Esophagus muscularis mucosa (tissue), 4 donors: ENCODE results near the gene HBA2. TPM values are rescaled to one million over a fixed set of nuclear protein-coding genes. Genes with fewer than 3 reads are reported as not detected.

ENCODE experiments used
- DNase-seq: peaks from one replicate; pipeline ENCODE4 v3.0.0-alpha.2; 2017; ENCODE audit errors: extremely low spot score
- H3K27ac ChIP-seq, 4 donors: fragments of 200-600 bp; sonication (generic); replicated peaks in 1 of 4; 1 replicate in 3 of 4; 2 replicates in 1 of 4; pipeline ENCODE4 v1.5.1; 2016 to 2019; ENCODE audit warnings: mild to moderate bottlenecking in 1 of 4
- H3K27me3 ChIP-seq, 4 donors: fragments of 200-600 bp; sonication (generic); one replicate each; pipeline versions ENCODE4 v1.5.1 to v1.6.0; 2016 to 2019
- H3K36me3 ChIP-seq, 4 donors: fragments of 200-600 bp; sonication (generic); one replicate each; pipeline ENCODE4 v1.5.1; 2016 to 2019
- H3K4me1 ChIP-seq, 4 donors: fragments of 200-600 bp; sonication (generic); one replicate each; pipeline ENCODE4 v1.5.1; 2016 to 2019
- H3K4me3 ChIP-seq, 4 donors: fragments of 200-600 bp; sonication (generic); 1 replicate in 2 of 4; 2 replicates in 2 of 4; pipeline ENCODE4 v1.5.1; 2016 to 2019; ENCODE audit warnings: mild to moderate bottlenecking in 4 of 4, moderate library complexity in 1 of 4
- H3K9me3 ChIP-seq, 4 donors: fragments of 200-600 bp; sonication (generic); 1 replicate in 3 of 4; 2 replicates in 1 of 4; pipeline ENCODE4 v1.5.1; 2016 to 2019
- CTCF ChIP-seq, 3 experiments: fragments of 200-600 bp in 2 of 3; fragments of 450-650 bp in 1 of 3; sonication (generic) in 2 of 3; IDR thresholded peaks; one replicate each; pipeline ENCODE4 v1.5.1; 2017 to 2019; ENCODE audit warnings: antibody characterized with exemption in 3 of 3, mild to moderate bottlenecking in 2 of 3, moderate library complexity in 1 of 3
- EP300 ChIP-seq: sonication (generic); formaldehyde crosslinking; IDR thresholded peaks from one replicate; pipeline ENCODE4 v1.6.1; 2017; ENCODE audit warnings: antibody characterized with exemption
- POLR2A ChIP-seq: fragments of 450-650 bp; IDR thresholded peaks from one replicate; pipeline ENCODE4 v1.6.1; 2017; ENCODE audit warnings: antibody characterized with exemption, moderate library complexity, mild to moderate bottlenecking, low read depth
- POLR2AphosphoS5 ChIP-seq, 2 donors: sonication (generic); formaldehyde crosslinking; IDR thresholded peaks; one replicate each; pipeline ENCODE4 v1.6.1; 2017; ENCODE audit warnings: antibody characterized with exemption in 2 of 2
- WGBS: methylation state at CpG from one replicate; pipeline ENCODE4 v1.1.5; 2018; 5-methylcytosine and 5-hydroxymethylcytosine counted together
- intact Hi-C: fragments of 100-400 bp; cut with DNase I; formaldehyde crosslinking; loops from one replicate; pipeline ENCODE4 v1.15.1; 2023
- total RNA-seq, 4 donors: library from RNA; depleted of rRNA; stranded (reverse); fragments of >200 nt; gene quantifications; one replicate each; pipeline versions ENCODE4 v1.1.0 to v1.2.1, GENCODE V29; 2016

HBA2 gene
- total RNA-seq, 4 donors from 2014 or later: 1.7 to 1,686 (median 156) TPM

DNA sequence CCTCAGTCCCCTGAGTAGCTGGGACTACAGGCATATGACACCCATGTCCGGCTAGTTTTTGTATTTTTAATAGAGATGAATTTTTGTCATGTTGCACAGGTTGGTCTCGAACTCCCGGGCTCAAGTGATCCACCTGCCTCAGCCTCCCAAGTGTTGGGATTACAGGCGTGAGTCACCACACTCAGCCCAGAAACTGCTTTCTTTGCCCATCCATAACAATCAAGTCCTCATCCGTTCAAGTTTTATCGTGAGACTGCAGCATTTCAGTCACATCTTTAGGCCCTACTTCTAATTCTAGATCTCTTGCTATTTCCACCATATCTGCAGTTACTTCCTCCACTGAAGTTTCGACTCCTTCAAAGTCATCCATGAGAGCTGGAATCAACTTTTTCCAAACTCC lies 40.6 kb upstream of the HBA2 start:
- Histone ChIP-seq H3K36me3 (peaks cover 0 to 13% (median 2%) of the 10 kb centered on the region in 4 donors), H3K27me3 (no peaks in the 10 kb centered on the region), H3K27ac (no peak overlapping the region), H3K4me3 (no peak overlapping the region), H3K9me3 (no peaks in the 10 kb centered on the region), H3K4me1 (peaks cover 0 to 2% (median 1%) of the 10 kb centered on the region in 4 donors)
- WGBS: 96% methylated on average over 7 of the region's 7 CpGs
- TF ChIP-seq POLR2AphosphoS5 (IDR thresholded peaks at IDR 0.05): no peak
- no peak for TF ChIP-seq POLR2A
- no peak for TF ChIP-seq EP300
- no peak for TF ChIP-seq CTCF (IDR thresholded peaks at IDR 0.05)
- DNase-seq: no peak
- intact Hi-C loops: no loop called here

GRCh38 chr16:133716-134115 lies 39.0 kb upstream of the HBA2 start:
- no peak for TF ChIP-seq POLR2A
- no peak for TF ChIP-seq POLR2AphosphoS5 (IDR thresholded peaks at IDR 0.05)
- no peak for TF ChIP-seq CTCF (IDR thresholded peaks at IDR 0.05)
- TF ChIP-seq EP300: no peak
- Histone ChIP-seq H3K27me3 (no peaks in the 10 kb centered on the region), H3K4me1 (peaks cover 6 to 10% (median 9%) of the 10 kb centered on the region in 4 donors), H3K9me3 (no peaks in the 10 kb centered on the region), H3K27ac (no peak overlapping the region), H3K4me3 (no peak overlapping the region), H3K36me3 (peaks cover 0 to 13% (median 2%) of the 10 kb centered on the region in 4 donors)
- intact Hi-C loops: no loop called here
- DNase-seq: no peak
- WGBS: 98% methylated on average over 2 of the region's 2 CpGs

DNA sequence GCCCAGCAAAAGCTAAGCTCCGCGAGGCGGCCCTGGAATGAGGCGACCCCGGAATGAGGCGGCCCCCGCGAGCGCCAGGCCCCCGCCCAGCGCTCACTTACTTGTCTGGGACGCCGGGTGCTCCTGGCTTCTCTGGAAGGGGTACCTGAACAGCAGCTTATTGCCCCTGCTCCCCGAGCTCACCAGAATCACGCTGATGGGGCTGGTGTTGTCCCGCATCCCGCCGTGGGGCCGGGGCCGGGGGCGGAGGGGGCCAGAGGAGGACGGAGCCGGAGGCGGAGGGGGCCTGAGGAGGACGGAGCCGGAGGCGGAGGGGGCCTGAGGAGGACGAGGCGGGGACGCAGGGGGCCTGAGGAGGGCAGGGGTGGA lies 34.6 kb upstream of the HBA2 start:
- peak overlapping the region; percentile 71 to 89 (median 72) for H3K4me3 ChIP-seq
- peaks cover 0 to 7% (median 0%) of the 10 kb centered on the region in 4 donors for H3K27me3 ChIP-seq
- TF ChIP-seq POLR2A: no peak
- TF ChIP-seq EP300: no peak
- TF ChIP-seq CTCF (IDR thresholded peaks at IDR 0.05): no peak
- no peak for TF ChIP-seq POLR2AphosphoS5 (IDR thresholded peaks at IDR 0.05)
- WGBS: 3% methylated on average over 14 of the region's 30 CpGs
- no peaks in the 10 kb centered on the region for H3K9me3 ChIP-seq
- H3K4me1 ChIP-seq: peaks cover 6 to 17% (median 12%) of the 10 kb centered on the region in 4 donors
- no peaks in the 10 kb centered on the region for H3K36me3 ChIP-seq
- peak overlapping the region; percentile 79 to 88 (median 87) for H3K27ac ChIP-seq
- intact Hi-C loops: no loop called here
- DNase-seq: no peak

GRCh38 chr16:140175-140857 lies 32.4 kb upstream of the HBA2 start:
- intact Hi-C loops: no loop called here
- Histone ChIP-seq H3K4me1 (peaks cover 6 to 17% (median 12%) of the 10 kb centered on the region in 4 donors), H3K27me3 (peaks cover 0 to 11% (median 2%) of the 10 kb centered on the region in 4 donors), H3K4me3 (no peak overlapping the region), H3K27ac (no peak overlapping the region), H3K36me3 (no peaks in the 10 kb centered on the region), H3K9me3 (no peaks in the 10 kb centered on the region)
- TF ChIP-seq POLR2AphosphoS5 (IDR thresholded peaks at IDR 0.05) (no peak), POLR2A (no peak), CTCF (IDR thresholded peaks at IDR 0.05) (no peak), EP300 (no peak)
- 71% methylated on average over 10 of the region's 10 CpGs for WGBS
- DNase-seq: no peak
